Suppressor macrophage treated with lipopolysaccharide for 4 hours (primary cell): Measurements from ENCODE around the gene MT1E.
A peak's percentile ranks its signal among the peaks of the same experiment; 100 is the strongest.
"Not testable (repeated sequence)": the region's sequence is repeated elsewhere in the genome, so short reads cannot be mapped to it uniquely, and the experiment has no call there.

ENCODE experiments used
- DNase-seq: peaks from one replicate; pipeline ENCODE4 v3.0.0-alpha.2; 2020

Gene MT1E

DNA sequence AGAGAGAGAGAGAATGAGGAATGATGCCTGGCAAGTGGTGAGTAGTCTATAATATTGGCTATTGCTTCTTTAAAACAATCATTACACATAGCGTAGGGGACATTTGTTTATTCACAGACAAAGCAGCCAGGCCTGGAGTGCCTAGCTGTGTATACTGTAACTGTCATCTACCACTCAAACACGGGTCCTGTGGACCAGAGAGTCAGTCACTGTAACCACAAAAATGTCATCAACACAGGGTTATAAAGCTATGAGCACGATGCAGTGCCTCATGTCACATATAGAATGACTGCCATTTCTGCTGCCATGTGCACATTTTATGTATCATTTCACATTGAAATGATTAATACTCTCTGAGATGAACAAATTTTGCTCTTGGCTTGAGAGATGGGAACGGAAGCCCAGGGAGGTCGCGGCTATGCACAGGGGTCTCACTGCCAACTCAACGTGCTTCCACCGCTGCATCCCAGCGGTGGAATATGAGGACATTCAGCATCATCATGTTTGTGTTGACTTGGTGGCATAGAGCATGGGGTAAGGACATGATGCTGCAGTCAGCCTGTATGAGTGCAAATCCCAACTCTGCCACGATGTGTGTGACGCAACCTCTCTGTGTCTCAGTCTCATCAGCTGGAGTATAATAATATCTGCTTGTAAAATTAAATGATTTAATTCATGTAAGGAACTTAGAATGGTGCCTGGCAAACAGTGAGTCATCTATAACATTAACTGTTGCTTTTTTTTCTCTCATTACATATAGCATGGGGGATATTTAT, 47.4 kb downstream of the MT1E start:
- peak; percentile 39 for DNase-seq

DNA sequence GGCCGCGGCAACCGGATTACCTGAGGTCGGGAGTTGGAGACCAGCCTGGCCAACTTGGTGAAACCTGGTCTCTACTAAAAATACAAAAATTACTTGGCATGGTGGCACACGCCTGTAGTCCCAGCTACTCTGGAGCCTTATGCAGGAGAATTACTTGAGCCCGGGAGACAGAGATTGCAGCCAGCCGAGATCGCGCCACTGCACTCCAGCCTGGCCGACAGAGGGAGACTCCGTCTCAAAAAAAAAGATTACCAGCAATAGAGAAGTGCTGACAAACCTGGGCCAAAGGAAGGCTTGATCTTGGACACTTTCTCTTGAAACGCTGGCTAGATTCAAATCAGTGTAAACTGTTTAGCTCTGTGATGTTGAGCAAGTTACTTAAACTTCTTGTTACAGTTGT, 48.3 kb downstream of the MT1E start:
- peak; percentile 46 for DNase-seq

DNA sequence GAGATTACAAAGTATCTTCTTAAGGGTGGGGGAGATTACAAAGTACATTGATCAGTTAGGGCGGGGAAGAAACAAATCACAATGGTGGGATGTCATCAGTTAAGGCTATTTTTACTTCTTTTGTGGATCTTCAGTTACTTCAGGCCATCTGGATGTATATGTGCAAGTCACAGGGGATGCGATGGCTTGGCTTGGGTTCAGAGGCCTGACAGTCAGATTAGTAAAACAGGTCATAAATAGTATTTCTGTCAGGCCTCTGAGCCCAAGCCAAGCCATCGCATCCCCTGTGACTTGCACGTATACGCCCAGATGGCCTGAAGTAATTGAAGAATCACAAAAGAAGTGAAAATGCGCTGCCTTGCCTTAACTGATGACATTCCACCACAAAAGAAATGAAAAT, 49.0 kb downstream of the MT1E start:
- DNase-seq: not testable (repeated sequence)

- DNase-seq: no peak
Measured at GRCh38 chr16:56675685-56676210, 50.2 kb downstream of the MT1E start.
